GM19438 (cell line): Measurements from ENCODE around the gene DOCK8.
"Not testable (repeated sequence)": the region's sequence is repeated elsewhere in the genome, so short reads cannot be mapped to it uniquely, and the experiment has no call there.

ENCODE experiments used
- ATAC-seq: cut with Tn5 transposase; IDR thresholded peaks from one replicate; pipeline ENCODE4 v1.9.1; 2021; ENCODE audit warnings: low read depth; ENCODE audit not compliant: unreplicated experiment

Gene DOCK8

DNA sequence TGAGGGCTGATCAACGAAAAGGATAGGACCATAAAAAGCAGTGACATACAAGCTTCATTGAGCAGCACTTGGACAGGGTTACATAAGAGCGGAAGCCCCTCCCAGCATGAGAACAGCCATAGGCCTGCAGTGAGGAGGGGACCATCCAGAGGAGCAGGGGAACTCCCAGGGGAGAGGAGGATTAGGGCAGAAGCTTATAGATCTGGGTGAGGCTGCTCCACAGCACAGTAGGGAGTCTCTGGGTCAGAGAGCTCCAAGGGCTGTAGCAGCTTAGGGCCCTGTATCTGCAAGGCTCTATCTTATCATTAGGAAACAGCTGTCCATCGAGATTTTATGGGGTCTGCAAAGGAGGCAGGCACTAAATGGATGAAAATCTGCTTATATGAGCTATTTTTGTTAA lies 186.6 kb downstream of the DOCK8 start:
- ATAC-seq: no peak

DNA sequence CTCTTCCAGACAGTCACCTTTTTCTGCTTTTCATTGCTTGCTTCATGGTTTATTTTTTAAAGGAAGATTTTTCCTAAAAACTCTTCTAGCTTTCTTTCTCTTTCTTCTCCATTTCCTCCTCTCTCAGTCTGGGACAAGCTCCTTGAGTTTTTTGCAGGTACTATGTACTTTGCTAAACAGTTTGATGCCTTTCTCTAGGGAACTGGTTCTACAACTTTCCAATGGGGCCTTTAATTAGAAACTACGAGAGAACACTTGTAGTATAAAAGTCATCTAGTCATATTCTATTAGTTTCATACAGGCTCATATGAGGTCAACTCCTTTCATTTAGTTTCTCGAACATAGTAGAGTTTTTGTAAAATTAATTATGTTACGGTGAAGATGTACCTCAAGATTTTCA lies 189.6 kb downstream of the DOCK8 start:
- ATAC-seq: no peak

DNA sequence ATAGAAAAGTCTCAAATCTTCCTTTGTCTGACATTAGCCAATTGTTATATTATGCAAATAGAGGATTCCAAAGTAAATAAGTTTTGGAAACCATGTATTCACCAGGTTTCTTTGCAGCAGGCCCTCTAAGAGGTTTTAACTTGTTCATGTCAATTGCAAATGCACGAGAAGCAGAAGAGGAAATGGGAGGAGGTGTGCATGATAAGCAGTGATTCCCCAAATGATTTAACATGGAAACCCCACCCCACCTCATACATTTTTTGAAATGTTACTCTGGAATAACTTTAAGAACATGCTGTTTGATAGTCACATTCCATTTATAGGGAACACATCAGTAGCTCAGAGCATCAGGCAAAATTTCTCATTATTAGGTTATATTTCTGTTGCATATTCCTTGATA lies 190.7 kb downstream of the DOCK8 start:
- ATAC-seq: no peak

DNA sequence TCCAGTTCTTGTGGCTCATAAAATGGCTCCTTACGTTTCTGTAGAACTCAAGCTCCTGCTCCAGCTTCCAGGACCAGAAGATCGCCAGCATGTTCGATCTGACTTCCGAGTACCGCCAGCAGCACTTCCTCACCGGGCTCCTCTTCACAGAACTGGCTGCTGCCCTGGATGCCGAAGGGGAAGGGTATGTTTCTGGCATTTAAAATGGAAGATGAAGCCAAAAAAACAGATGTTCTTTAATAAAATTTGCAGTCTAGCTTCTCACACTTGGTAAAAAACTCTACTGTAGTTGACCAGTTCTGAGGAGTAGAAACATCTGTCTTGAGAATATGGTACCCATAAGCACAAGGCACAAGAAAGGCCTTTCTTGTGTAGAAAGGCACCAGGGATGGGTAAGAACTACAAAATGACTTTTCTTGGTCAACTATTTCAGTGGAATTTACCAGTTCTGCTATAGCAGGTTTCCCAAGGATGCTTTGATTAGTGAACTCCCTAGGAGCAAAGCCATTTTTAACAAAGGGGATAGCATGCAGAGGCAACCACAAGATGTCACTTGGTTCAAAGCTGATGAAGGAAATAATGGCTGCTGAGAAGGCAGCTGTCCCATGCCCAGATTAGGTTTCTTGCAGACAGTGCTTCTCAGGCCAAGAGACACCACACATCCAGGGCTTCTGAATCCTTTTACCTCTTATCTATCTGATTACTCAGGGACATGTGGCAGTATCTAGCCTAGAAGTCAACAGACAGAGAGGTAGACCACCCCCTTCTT lies 192.4 kb downstream of the DOCK8 start:
- ATAC-seq: no peak

DNA sequence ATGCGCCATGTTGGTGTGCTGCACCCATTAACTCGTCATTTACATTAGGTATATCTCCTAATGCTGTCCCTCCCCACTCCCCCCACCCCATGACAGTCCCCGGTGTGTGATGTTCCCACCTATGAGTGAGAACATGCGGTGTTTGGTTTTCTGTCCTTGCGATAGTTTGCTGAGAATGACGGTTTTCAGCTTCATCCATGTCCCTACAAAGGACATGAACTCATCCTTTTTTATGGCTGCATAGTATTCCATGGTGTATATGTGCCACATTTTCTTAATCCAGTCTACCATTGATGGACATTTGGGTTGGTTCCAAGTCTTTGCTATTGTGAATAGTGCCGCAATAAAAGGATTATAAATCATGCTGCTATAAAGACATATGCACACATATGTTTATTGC lies 195.0 kb downstream of the DOCK8 start:
- ATAC-seq: not testable (repeated sequence)

DNA sequence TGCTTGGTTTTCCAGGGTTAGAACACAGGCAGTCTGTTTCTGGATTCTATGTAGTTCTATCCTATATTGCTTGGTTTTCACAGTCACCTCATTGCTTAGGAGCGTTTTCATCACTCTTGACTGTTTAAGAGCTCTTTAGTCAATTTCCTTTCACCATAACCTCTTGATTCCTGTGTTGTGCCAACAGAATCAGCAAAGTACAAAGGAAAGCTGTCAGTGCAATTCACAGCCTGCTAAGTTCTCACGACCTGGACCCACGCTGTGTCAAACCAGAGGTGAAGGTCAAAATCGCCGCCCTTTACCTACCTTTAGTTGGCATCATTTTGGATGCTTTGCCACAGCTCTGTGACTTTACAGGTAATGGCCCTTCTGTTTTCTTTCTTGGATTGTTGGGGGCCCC lies 199.9 kb downstream of the DOCK8 start:
- no peak for ATAC-seq

DNA sequence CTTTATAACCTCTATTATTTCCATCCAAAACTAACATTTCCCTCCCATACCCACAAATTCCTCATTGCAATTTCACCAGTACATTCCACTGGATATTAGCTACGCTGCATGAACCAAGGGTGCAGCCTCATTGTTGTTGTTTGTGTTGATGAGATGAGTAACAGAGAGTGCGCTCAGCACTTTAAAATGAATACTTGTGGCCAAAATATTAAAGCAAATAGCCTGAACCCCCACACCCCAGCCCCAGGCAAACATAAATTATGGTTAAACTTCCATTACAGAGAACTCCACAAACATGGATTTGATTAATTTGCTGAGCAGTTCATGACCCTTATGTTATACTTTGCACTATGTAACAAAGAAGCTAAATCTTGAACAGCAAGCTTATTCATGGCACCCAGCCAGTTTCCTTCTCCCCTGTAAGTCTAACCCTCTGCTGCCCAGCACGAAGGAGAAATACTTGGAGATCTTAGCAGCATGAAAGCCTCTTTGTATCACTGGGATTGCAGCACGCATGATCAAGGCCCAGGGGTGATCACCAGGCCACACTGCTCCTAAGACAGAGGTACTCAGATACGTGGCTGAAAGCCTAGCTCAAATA lies 205.0 kb downstream of the DOCK8 start:
- no peak for ATAC-seq

DNA sequence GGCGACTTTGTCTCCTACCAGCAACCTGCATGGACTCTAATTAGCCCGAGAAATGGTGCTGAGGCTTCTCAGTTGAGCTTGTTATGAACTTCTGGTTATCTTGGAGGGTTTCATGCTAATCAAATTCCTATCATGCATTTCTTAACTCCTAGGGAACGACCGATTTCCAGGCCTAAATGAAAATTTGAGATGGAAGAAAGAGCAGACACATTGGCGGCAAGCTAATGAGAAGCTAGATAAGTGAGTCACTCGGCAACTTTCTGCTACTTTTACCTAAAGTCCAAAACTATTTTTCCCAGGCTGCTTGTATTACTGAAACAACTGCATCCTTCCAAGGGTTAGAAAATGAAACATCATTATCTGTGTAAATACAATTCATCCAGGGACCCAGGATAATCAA lies 207.2 kb downstream of the DOCK8 start:
- ATAC-seq: no peak

DNA sequence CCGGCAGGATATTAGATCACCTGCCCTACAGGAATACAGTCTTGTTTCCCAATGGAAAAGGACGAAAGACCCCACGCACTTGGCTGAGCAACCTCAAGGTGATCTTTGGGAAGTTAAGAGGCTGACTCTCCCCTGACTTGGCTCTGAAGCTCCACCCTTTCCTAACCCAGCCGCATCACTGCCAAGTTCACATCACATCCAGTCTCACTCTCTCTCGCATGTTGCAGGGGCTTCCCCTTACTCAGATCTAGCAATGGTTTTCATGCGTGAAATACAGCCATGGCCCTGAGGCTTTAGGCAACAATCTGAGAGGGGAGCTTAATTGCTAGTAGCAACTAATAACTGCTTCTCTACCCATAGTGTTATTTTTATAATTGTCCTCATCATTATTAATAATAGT lies 211.6 kb downstream of the DOCK8 start:
- ATAC-seq: no peak

DNA sequence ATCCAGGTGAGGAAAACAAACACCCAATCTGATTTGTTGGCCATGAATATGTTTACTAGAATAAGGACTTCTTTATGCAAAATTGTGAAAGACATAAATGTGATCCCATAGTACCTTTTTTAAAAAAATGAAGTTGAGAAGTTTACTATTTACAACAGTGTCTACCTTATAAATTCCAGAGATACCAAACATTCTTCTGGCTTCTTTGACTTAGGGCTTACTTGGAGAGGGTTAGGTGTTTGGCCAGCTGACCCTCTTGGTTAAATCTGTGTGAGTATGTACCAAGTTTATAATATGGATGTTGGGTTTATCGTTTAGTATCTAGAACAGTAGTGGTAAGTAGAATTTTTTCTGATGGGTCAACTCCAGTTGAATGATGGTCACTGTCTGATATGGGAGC lies 212.3 kb downstream of the DOCK8 start:
- no peak for ATAC-seq

DNA sequence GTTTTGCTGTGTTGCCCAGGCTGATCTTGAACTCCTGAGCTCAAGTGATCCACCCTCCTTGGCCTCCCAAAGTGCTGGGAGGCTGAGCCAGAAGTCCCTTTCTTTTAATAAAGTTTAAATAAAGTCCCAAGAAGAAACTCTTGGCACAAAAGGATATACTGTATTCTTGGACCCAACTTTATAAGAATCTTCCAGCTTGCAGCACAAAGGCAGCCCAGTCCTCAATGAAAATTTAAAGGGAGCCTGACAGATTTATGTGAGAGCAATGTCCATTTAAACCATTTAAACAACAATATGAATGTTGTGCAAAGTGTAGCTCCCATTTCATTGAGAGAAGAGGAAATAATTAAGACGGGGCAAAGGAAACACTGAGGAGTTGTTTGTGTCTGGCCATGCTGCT lies 217.0 kb downstream of the DOCK8 start:
- ATAC-seq: no peak

DNA sequence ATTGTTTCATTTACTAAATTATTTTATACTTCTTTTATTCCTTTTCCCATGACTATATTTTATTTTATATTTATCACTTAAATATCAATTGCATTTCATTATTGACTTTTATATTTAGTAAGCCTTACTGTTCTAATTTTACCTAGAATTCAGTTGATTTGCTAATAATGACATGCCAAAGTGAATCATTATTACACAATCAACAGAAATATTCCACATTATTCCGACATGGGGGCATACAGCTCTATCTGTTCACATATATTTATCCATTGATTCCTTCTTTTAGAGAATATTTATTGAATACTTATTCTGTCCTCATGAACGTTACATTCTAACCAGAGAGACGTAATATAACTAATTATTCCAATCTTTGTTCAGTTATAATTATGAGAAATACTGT lies 221.8 kb downstream of the DOCK8 start:
- ATAC-seq: no peak

DNA sequence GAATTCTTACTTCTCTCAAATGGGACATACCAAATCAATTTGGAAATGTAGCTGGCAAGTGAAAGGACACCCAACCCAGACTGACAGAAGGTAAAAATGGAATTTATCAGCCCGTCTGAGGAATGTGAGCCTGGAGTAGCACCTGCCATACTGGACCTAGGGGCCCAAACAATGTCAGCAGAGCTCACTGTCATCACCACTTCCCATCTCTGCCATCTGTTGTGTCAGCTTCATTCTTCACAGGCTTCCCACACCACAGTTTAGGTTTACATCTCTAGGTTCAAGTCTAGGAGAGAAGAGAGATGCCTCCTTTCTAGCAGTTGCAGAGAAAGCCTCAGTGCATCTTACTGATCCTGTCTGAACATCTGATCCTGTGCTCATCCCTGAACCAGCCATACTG lies 222.4 kb downstream of the DOCK8 start:
- no peak for ATAC-seq

DNA sequence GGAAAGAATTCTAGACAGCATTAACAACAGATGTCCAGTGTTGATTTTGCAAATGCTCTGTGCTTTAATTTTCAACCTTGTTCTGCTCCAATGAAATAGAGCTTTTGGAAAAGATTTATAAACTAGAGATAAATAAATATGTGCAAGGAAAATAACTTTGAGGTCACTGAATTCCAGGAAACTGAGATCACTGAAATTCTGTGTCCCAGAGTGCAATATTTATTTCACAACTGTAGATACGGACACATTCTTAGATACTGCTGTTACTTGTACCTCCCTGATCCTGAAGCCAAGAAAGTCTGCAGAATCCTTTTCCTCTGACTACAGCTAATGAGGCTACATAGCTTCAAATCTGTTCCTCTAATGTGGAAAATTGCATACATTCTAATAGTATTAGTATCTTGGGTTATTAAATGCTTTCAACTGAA lies 222.9 kb downstream of the DOCK8 start:
- ATAC-seq: no peak

DNA sequence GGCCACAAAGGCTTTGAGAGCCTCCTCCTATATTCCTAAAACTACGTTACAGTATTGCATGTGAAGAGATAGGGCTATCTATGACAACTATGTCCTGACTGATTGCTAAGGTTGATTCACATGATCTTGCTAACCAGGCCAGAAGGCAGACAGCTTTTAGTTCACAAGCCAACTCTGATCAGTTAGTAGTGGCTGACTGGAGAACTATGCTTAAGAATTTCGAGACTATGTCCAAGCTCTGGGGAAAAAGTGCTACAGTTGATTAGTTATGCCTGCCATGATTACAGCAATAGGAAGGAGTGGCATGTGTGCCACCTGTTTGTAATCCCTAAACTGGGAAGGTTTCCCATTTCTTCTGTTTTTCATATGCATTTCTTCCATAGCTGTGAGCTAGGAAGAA lies 223.4 kb downstream of the DOCK8 start:
- no peak for ATAC-seq

DNA sequence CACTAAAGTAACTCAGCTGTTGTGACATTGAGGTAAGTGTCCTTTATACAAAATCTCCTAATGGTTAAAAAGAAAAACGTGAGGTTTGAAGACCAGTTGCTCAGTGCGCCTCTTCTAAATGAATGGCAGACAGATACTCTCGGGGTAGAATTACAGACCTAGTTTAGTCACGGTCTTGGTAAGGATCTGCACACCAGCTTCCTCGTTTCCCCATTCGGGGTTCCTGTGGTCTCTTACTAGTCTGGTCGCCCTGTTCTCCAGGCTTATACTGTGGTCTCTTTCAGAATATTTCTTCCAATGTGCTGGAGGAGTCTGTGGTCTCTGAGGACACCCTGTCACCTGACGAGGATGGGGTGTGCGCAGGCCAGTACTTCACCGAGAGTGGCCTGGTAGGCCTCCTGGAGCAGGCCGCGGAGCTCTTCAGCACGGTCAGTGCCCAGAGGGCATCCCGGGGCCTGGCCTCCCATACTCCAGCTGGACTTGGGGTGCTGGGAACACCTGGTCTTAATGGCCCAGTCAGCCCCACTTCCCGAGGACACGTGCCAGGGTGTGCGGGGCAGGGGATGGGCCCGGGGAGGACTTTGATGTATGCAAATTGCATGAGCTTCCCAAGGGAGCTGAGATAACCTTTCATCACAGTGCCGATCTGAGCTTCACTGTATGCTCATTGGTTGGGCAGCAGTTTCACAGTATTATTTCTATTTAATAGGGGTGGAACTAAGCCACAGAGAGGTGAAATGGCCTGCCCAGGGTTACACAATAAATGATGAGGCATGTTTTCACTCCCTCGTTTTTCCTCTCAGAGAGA lies 224.5 kb downstream of the DOCK8 start:
- ATAC-seq: no peak

DNA sequence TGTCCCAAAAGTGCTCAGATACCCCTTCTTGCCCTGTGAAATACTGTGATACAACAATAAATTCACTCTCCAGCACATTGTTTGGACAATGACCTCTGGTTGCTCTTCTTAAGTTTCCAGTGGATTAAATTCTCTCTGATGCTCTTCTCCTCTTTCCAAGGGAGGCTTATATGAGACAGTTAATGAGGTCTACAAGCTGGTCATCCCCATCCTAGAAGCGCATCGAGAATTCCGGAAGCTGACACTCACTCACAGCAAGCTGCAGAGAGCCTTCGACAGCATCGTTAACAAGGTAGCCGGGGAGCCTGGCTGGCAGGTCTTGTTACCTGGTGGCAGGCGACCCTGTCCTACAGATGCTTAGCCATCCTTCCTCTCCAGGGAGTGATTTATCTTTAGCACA lies 226.5 kb downstream of the DOCK8 start:
- no peak for ATAC-seq

DNA sequence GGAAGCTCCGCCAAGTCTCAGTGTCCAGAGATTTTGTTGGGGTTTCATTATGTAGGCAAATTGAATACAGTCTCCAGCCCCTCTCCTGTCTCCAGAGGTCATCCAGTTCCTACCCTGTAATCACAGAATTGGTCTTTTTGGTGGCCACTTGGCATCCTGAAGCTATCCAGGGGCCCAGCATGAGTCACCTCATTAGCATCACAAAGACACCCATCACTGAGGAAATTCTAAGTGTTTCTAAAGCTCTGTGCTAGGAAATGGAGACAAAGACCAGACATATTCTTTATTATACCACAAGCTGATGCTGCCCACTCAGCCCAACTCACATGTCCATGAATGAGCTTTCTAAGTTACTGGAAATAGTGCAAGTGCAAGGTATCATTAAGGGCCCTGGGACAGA lies 229.9 kb downstream of the DOCK8 start:
- ATAC-seq: no peak

DNA sequence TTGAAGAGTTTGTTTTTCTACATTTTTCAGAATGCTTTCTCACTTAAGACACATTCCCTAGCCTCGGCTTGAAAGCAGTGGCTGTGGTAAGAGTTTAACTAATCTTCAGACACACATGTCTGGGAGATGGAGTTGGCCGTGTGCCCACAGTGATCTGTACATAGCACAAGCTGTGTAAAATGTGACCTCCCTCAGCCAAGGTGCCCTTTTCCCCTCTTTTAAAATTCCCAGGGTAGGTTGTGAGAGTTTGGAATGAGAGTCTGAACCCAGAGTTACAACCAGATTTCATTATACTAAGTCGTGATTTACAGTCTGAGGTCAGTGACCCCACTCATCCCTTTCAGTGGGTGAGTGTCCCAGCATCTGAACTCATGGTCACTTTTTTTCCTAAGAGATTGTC lies 230.4 kb downstream of the DOCK8 start:
- ATAC-seq: no peak

DNA sequence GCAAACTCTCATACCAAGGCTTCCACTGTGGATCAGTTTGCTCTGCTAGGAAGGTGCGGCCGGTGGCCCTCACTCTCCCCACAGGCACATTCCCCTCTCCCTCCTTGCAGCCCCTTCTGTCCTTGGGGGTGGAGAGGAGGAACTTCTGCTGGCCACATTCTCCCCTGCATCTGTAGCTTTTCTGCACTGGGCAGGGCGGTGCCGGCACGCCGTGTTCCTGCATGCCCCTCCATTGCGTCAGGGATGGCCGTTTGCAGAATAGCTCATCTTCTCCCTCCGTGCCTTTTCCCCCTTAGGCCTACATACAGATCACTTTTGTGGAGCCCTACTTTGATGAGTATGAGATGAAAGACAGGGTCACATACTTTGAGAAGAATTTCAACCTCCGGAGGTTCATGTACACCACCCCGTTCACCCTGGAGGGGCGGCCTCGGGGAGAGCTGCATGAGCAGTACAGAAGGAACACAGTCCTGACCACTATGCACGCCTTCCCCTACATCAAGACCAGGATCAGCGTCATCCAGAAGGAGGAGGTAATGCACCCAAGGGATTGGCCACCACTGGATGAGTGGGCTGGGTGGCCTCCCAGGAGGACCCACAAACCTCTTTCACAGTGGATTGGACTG lies 231.5 kb downstream of the DOCK8 start:
- ATAC-seq: no peak
